HG03025 (cell line): ENCODE data around the gene BMP6.

Source experiments
- ATAC-seq: cut with Tn5 transposase; IDR thresholded peaks from one replicate; pipeline ENCODE4 v1.9.1; 2021; ENCODE audit warnings: mild to moderate bottlenecking, moderate library complexity; ENCODE audit not compliant: unreplicated experiment, low FRiP score

BMP6 gene

DNA sequence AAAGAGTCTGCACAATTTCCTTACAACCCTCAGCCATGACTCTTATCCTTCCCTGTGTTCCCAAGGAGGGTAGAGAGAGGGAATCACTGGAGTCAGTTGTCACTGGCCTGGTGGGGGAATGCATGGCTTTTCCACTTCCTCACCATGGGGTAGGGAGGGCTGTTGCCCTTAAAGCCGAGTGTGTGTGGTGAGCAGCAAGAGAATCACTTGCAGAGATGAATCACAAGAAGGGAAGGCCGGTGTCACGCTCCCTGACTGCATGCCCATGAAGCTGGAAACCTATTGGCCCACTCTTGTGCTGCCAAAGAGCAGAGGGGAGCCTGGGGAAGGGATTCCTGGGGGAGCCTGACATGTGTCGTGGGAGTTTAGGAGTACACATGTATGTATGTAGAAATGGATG lies 18.1 kb upstream of the BMP6 start:
- no peak for ATAC-seq

DNA sequence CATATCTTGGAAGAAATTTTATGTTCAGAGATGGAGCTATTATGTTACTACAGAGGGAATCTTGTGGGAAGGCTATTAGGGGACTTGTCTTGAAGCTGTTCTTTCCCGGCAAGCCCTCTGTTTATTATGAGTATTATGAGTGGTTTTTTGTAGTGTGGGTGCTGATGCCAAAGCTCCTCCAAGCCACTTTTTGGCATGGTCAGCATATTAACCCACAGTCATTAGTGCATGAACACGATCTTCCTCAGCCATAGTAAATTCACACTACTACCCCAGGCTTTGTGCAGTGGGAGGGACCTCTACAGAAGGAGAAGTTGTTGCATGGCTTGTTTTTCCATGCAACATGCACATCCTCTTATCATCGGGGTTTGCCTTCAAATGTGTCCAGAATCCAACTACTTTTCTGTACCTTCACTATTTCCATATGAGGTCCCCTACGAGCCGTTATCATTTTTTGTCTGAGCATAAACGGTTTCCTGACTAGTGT lies 6.5 kb upstream of the BMP6 start:
- no peak for ATAC-seq

DNA sequence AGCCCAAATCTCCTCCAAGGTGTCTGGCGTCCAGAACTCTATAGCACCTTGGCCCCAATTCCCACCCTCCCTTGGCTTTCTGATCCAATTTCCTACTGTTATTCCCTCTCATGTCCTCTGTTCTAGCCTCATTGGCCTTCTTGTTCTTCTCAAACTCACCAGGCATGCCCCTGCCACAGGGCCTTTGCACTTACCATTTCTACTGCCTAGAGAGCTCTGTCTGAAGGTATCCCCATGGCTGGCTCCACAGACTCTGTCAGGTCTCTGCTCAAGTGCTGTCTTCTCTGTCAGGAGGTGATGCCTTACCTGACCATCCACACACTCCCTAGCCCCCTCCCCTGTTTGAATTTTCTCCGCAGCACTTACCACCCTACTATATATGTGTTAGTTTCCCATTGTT lies 5.6 kb upstream of the BMP6 start:
- ATAC-seq, result no peak

DNA sequence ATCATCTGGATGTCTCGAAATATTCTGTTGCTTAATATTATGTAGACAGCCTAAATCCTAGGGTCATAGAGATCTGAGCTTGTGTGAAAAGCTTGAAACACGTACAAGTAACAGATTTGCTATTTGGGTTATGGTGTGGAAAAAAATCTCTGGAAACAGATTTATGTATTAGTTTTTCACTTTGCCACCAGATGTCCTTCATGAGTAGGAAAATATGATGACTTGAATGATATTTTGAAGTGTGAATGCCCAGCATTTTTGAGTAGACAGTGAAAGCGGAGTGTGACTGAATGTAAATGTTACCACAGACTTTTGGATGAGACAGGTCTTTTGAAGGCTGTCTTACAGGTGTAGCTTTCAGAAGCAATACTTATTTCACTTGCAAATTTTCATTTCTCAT lies 4.2 kb upstream of the BMP6 start:
- no peak for ATAC-seq

DNA sequence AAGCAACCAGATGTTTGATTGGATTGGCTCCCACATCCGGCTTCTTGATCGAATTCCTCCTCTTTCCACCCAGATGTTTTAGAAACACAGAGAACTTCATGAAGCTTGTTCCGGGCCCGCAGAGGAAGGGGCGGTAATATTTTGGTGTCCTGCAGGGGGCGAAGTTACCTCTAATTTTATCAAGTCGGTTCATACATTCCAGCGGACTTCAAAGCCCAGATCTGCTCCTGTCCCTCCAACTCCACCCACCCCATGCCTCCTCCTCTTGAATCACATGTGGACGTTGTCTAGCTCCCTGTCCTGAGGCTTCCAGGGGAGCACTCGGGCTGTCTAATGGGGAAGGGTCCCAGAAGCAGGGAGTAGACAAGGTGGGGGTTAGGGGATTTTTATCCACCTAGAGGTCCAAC lies 2.9 kb upstream of the BMP6 start:
- no peak for ATAC-seq

DNA sequence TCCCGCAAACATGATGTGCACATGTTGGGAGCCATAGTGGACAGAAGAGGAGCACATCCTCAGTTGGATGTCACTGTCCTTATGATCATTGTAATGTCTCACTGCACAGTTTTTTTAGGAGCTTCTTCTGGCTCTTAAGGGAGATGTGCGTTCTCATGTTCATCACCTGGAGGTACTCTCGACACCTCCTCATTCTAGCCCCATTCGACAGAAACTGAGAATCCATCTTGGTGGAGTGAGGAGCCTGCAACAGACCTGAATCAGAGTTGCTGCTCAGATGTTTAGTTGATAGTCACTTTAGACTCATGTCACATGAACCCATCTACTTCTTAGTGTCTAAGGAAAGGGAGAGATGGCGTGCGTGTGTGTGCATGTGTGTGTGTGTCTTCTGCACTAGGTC lies 2.3 kb upstream of the BMP6 start:
- ATAC-seq, result no peak

DNA sequence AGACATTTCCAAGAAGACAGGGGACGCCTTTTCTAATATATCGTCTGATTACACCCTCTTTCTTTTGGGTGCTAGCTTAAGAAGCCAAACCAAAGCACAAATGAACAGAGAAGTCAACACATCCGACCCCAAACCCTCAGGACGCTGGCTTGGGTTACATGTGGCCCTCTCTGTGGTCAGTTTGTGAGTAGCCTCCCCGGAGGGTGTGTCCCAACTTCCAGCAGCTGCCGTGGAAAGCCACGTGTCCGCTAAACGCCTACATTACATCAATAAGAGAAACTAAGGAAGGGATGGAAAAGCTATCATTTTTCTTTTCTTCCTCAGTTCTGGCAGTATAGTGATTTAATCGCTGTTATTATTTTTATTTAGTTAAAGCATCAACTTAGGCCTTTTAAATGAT lies 487 bp upstream of the BMP6 start:
- ATAC-seq, result no peak

DNA sequence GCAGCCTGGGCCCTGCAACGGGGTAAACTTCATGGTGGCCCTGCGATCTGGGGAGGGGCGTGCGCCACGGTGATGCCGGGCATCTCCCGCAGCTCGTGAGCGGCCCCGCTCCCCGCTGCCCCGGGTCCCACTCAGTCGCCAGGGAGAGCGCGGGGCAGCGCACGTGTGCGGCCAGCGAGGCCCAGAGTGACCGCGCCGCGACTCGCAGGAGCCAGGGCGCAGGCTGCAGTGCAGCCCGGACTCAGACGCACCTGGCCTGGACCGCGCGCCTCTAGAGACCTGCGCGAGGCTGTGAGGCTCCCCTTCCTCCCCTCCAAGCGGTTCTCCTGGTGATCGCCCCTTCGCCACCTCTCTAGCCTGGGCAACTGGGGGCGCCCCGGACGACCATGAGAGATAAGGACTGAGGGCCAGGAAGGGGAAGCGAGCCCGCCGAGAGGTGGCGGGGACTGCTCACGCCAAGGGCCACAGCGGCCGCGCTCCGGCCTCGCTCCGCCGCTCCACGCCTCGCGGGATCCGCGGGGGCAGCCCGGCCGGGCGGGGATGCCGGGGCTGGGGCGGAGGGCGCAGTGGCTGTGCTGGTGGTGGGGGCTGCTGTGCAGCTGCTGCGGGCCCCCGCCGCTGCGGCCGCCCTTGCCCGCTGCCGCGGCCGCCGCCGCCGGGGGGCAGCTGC lies 652 bp downstream of the BMP6 start:
- peak; percentile 14 for ATAC-seq

DNA sequence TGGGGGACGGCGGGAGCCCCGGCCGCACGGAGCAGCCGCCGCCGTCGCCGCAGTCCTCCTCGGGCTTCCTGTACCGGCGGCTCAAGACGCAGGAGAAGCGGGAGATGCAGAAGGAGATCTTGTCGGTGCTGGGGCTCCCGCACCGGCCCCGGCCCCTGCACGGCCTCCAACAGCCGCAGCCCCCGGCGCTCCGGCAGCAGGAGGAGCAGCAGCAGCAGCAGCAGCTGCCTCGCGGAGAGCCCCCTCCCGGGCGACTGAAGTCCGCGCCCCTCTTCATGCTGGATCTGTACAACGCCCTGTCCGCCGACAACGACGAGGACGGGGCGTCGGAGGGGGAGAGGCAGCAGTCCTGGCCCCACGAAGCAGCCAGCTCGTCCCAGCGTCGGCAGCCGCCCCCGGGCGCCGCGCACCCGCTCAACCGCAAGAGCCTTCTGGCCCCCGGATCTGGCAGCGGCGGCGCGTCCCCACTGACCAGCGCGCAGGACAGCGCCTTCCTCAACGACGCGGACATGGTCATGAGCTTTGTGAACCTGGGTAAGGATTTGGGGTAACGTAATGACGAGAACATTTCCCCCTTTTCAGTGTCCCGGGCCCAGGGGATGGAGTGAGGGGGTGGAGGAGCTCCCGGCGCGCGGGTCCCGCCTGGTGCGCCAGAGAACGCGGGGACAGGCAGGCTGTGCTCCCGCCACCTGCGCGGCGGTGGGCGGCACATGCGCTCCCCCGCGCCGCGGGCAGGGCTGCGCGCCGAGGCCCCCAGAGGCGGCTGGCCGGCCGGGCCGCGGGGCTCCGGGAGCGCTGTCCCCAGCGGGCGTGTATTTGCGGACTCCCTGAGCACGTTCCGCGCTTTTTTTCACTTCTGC lies 1.4 kb downstream of the BMP6 start:
- ATAC-seq, result no peak

DNA sequence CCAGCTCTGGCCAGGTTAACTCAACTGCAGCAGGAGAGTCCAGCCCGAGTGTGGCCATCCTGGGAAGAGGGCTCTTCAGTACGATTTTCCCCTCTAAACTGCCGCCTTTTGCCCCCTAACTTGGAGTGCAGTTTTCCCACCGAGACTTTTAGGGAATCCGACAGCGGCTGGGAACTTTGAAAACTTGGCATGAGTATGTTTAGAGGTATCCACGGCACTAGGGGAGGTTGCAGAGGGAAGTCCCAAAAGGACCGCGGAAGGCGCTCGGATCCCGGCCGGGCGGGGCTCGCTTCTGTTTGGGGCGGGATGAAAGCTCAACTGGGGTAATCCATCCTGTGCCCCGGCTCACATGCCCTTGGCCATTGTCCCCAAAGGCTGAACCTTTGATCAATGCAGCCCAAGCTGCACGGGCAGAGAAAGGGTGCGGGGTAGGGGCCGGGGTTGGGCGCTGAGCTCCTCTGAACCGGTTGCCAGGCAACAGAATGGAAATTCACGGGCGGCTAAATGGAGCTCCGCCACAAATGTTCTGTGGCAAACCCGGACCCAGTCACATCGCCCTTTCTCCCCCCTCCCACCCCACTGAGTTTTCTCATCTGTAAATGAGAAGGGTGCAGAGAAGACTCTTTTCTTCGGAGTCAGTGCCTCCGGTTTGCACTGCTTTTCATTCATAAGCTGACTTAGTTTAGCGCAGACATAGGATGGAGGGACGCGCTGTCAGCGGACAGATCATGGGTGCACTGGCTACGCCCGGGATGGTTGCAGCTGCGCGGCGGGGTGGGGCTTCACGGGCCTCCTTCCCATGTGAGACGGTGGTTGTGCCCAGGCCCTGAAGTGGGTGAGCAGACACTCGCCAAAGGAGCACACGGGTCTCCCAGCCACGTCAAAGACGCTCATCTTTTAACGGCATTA lies 2.3 kb downstream of the BMP6 start:
- ATAC-seq, result no peak

DNA sequence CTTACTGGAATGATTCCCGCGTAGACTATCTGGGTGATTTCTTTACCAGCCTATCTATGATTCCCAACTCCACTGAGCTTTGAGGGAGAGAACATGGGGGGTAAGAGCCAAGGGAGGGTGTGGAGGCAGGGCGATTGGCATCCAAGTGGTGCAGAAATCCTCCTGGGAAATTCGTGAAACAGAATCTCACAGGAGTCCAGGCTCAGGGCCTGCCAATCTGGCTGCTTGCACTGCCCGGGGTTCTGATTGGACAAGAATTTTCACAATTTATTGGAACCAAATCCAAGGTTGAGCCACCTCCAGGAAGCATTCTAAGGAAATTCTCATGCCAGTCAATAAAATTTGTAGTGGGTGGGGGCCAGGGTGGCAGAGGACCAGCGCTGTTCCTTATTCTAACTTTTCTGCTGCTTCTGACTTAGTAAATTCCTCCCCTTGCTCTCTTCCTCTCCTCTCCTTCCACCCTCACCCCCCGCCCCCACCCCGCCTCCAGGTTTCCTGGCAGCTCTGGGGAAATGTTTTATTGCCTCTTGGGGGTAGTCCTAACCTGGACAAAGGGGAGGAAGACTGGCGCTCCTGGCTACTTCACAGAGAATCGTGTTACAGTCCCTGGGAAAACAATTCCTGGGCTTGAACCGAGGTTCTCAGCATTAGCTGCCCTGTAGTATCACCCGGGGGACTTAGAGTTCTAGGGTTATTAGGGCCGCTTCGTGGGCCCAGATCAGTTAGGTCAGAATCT lies 3.1 kb downstream of the BMP6 start:
- no peak for ATAC-seq

DNA sequence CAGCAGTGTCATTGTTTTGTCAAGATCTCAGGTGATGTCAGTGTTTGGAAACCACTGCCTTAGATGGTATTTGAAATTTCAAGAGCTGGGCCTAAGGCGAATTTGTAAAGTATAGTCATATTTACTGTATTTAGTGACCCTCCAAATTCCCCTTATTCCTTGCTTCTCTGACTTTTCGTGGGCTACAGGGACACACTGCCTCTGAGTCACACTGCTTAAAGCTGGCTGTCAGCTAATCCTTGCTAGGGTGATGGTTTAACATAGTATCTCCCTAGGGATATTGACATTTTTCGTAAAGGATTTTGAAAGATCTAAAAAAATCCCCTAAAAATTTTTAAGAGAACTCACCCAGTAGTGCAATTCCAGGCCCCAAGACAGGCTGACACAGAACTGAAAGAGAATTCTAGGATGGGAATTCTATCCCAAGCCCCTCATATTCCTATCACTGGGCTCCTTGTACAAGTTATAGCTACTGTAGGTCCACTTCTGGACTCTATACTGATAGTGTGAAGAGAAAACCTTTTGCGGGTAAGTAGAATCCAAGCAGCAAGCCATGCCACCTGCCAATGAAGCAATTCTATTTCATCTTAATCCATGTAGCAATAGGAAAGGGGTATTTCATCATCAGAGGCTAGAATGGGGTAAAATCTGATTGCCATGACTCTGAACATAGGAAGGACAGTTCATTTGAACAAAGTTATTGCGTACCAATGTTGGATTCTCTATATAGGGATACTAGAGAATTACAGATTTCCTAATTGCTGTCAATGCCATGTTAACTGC lies 4.3 kb downstream of the BMP6 start:
- ATAC-seq, result no peak

DNA sequence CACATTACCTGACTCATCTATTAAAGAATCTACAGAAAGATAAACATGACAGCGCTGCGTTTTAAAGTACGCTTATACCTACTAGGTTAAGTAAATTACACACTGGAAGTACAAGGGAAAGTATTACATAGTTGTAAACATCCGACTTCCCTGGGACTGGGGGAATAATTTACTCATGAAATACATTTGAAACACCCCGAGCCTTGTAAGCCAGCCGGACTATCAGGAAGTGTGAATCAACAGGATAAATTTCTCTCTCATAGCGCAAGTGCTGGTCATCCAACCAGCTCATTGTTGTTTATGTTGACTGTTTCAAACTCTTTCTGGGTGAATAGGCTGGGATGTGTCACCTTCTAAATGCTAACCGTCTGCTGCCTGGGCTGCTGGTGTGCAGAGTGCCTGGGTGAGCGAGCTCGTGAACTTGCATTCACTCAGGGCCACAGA lies 4.9 kb downstream of the BMP6 start:
- no peak for ATAC-seq

DNA sequence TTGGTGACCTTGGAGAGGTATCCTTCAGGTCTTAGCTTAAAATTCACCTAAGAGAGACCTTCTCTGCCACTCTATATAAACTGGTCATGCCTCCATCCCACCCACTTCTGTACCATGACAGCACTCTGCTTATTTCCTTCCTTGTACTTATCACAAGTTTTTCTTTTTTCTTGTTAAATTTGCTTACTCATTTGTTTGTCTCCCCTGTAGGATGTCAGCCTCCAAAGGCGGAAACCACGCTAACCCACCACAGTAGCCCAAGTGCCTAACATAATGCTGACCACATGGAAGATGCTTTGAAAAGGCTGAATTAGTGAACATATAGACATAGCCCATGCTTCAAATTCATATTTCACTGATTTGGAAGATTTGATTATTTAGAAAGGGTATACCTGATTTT lies 5.4 kb downstream of the BMP6 start:
- no peak for ATAC-seq

DNA sequence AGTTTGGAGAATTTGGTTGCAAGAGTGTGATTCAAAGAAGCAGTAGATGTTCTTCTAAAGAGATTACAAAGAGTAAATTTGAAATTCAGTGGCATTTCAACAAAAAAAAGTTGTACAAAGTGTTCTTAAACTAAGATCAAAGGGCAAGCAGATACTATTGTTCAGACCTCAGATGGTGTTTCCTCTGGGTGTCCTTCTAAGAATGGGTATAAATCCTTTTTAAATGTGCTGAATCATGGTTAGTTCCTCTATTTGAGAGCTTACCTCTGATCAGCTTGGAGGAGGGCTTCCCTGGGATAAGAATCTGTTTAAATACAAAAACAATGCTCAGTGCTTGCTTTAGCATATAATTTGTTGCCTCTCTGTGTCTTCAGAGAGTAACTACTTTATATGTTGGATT lies 6.3 kb downstream of the BMP6 start:
- ATAC-seq, result no peak

DNA sequence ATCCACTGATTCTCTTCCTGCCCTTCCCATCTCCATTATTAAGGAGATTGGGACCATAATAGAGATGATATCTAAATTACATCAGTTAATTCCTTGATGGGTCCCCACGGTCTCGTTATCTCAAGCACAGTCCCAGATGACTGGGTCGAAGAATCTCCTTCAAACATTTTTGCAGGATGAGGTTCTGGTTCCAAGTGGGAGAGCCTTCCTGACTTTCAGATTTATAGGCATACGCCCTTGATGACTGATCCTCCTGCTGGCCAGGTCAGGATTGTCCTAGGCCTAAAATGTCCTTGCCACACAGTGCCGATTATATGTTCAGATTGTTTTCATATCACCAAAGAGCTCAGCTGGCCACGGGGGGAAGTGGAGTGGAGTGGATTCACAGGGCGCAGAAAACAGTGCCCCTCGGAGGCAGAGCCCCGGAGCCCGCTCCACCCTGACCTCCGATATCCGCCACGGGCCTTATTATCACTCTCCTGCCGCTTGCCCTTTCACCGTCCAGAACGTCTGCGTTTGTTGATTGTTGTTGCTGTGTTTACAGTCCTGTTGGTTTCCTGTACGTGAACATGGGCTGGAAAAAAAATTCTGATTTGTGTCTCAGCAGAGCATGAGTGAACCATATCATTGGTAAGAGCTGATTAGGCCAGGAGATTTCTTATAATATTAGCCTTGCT lies 8.9 kb downstream of the BMP6 start:
- no peak for ATAC-seq

DNA sequence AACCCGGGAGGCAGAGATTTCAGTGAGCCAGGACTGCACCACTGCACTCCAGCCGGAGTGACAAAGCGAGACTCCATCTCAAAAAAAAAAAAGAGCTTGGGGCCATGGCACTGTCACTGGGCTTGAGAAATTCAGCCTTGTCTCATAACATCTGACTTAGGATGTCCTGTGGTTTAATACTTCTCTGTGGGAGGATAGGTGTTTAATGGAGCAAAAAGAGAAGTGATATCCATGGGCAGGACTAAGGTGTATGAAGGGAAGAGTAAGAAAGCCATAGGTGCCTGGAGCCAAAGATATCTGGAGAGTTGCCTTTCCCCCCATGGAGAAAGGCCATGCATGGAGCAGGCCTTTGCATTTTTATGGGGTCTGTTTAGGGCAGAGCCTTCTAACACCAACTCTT lies 11.2 kb downstream of the BMP6 start:
- no peak for ATAC-seq

DNA sequence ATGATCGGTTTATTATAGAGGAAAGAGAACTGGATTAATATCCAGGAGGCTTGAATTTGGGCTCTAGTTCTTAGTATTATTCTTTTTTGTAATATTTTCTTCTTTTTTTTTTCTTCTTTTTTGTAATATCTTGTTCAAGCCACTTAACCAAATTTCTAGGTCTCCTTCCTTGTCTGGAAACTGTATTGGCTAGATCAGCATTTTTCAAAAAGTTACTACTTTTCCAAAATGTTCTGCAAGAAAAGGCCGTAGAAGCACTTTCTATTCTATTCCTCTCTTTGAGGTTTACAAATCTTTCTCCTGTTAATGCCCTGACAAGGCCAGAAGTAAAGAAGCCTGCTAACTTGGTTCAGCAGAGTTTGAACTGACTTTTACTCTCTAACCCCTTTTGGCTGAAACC lies 12.0 kb downstream of the BMP6 start:
- no peak for ATAC-seq

DNA sequence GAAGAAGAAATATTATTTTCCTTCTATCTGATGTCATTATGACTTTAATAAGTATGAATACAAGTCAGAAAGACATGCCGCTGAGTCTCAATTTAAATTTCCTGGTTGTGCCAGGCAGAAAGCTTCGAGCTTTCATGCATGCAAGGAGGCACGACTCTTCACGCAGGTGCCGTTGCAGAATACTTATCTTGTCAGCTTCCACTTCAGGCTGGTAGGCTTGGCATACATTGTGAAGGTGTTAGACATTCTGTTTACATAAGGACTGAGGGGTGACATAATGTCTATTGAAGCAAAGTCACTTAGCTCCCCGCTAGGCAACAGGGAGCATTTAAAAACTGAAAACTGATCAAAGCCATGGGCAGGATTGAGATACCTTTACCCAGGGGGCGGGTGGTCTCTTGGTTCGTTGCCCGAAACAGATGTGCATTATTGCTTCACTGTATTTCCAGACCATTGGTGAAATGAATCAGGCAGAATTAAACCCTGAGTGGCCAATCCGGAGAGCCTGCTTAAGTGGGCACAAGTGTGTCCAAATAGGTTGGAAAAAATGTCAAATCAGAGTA lies 16.4 kb downstream of the BMP6 start:
- no peak for ATAC-seq
